ENCODE results near the gene METTL25B. TPM values are rescaled to one million over a fixed set of nuclear protein-coding genes. Genes with fewer than 3 reads are reported as not detected.

METTL25B gene
- total and polyA plus RNA-seq, 9 donors = 18.1 to 39.6 (median 33.2) TPM

DNA sequence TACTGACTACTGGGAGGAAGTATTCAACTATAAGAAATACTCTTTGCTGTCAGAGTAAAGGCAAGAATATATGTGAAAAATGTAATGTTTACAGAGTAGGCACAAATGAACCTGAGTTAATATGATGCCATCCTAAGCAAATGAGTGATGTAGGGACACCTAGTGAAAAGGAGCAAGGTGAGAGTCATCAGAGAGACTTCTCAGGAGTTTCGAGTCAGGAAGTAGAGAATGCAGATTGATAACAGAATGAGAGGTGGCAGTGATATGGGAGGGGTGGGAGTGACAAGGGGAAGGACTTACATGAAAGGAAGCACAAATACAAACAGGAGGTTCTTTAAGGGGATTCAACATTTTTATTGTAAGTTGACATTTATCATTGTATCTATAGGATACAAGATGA is 49.3 kb downstream of the METTL25B start:
- intact Hi-C loops (cut with DNase I) = loop anchor here in 2 of 4 donors (5.0 to 10.0 kb wide), 2 partner anchors 107 to 370 kb away; no protein-coding TSS in a partner anchor
- no peaks in the 10 kb centered on the region for H3K9me3 ChIP-seq
- no peaks in the 10 kb centered on the region for H3K36me3 ChIP-seq
- 35 to 45% (median 39%) methylated on average over 1 of the region's 1 CpG for WGBS, 3 donors
- no peak for DNase-seq
- no peak overlapping the region for H3K4me3 ChIP-seq
- no peaks in the 10 kb centered on the region for H3K27me3 ChIP-seq
- peaks cover 11% of the 10 kb centered on the region for H3K4me1 ChIP-seq (ENCODE audit: insufficient read depth)
- TF ChIP-seq EP300 (IDR thresholded peaks at IDR 0.05) (no peak), POLR2A (IDR thresholded peaks at IDR 0.05) (no peak)
- TF ChIP-seq, protein P1, sequence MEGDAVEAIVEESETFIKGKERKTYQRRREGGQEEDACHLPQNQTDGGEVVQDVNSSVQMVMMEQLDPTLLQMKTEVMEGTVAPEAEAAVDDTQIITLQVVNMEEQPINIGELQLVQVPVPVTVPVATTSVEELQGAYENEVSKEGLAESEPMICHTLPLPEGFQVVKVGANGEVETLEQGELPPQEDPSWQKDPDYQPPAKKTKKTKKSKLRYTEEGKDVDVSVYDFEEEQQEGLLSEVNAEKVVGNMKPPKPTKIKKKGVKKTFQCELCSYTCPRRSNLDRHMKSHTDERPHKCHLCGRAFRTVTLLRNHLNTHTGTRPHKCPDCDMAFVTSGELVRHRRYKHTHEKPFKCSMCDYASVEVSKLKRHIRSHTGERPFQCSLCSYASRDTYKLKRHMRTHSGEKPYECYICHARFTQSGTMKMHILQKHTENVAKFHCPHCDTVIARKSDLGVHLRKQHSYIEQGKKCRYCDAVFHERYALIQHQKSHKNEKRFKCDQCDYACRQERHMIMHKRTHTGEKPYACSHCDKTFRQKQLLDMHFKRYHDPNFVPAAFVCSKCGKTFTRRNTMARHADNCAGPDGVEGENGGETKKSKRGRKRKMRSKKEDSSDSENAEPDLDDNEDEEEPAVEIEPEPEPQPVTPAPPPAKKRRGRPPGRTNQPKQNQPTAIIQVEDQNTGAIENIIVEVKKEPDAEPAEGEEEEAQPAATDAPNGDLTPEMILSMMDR (IDR thresholded peaks at IDR 0.05) = no peak
- no peak overlapping the region for H3K27ac ChIP-seq

DNA sequence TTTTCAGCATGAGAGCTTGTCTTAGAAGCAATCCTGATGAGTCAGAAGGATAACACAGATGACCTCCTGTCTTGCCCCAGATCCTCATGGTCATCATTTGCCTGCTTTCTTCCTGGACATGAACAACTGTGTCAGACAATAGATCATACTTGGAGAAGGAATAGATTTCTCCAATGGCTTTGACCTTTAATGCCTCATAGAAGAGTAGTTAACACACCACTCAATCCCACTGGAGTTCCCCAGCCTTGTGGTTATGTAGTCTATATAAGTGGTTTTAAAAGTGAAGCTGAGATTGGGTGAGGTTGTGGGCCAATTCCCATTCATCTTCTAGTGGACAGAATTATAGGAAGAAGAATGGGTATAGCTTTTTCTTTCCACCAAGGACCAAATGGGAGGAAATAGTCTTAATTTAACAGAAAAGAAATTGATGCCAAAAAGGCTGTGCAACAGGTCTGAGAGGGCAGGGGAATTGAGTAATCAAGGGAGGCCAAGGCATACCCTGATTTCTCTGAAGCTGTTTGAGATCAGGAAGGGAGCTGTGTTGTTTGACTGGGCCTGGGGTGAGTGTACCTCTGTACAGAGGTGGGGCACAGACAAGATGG is 53.4 kb downstream of the METTL25B start:
- Histone ChIP-seq H3K27me3 (no peaks in the 10 kb centered on the region), H3K27ac (no peak overlapping the region), H3K4me3 (no peak overlapping the region), H3K9me3 (no peaks in the 10 kb centered on the region), H3K36me3 (no peaks in the 10 kb centered on the region), H3K4me1 (ENCODE audit: insufficient read depth) (peaks cover 4% of the 10 kb centered on the region)
- DNase-seq = peak in 1 of 5 donors; percentile 39
- intact Hi-C loops (cut with DNase I) = no loop called here
- TF ChIP-seq, protein P1 (IDR thresholded peaks at IDR 0.05) = no peak
- TF ChIP-seq EP300 (IDR thresholded peaks at IDR 0.05) (no peak), POLR2A (IDR thresholded peaks at IDR 0.05) (no peak)

DNA sequence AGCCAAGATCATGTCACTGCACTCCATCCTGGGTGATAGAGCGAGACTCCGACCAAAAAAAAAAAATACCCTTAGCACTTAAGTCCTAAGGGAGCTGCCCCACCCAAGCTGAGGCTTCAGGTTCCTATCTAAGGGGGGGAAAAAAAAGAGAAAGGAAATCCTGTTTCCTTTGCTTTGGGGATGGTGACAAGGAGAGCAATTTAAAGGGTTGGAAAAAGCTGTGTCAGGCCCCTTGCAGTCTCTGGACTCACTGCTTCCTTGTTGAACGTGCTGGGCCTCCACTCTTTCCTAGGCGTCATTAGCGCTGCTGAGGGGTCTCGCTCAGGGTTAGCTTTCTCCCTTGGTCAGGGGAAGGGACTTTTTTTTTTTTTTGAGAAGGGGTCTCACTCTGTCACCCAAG is 57.2 kb downstream of the METTL25B start:
- H3K9me3 ChIP-seq = no peaks in the 10 kb centered on the region
- H3K4me1 ChIP-seq (ENCODE audit: insufficient read depth) = peaks cover 1% of the 10 kb centered on the region
- intact Hi-C loops (cut with DNase I) = no loop called here
- 91 to 92% (median 91%) methylated on average over 6 of the region's 6 CpGs for WGBS, 3 donors
- no peaks in the 10 kb centered on the region for H3K36me3 ChIP-seq
- no peak overlapping the region for H3K4me3 ChIP-seq
- DNase-seq = no peak
- no peaks in the 10 kb centered on the region for H3K27me3 ChIP-seq
- TF ChIP-seq POLR2A (IDR thresholded peaks at IDR 0.05) (no peak), EP300 (IDR thresholded peaks at IDR 0.05) (no peak)
- TF ChIP-seq, protein P1 (IDR thresholded peaks at IDR 0.05) = no peak
- no peak overlapping the region for H3K27ac ChIP-seq

Other genes starting within 250 kb of the METTL25B start
- gene MEF2D, start 227.7 kb upstream of the METTL25B start, total RNA-seq = 10 to 100 TPM; 30.0 to 96.6 (median 64.0) TPM
- 10 to 100 TPM; 33.0 to 40.1 TPM for gene MEF2D, start 227.7 kb upstream of the METTL25B start, polyA plus RNA-seq
- gene IQGAP3, start 155.9 kb upstream of the METTL25B start, total RNA-seq = 1 to 10 TPM in 1 of 7 donors, under 1 TPM in 5, not detected in 1; 0.05 to 1.2 (median 0.30) TPM
- under 1 TPM; 0.18 to 0.60 TPM for gene IQGAP3, start 155.9 kb upstream of the METTL25B start, polyA plus RNA-seq
- gene TTC24, start 148.7 kb upstream of the METTL25B start, total RNA-seq = under 1 TPM in 1 of 7 donors, not detected in 6; 0.15 TPM
- under 1 TPM in 1 of 2 donors, not detected in 1; 0.12 TPM for gene TTC24, start 148.7 kb upstream of the METTL25B start, polyA plus RNA-seq
- gene NAXE, start 136.7 kb upstream of the METTL25B start, total RNA-seq = 10 to 100 TPM; 43.5 to 85.4 (median 65.4) TPM
- 10 to 100 TPM; 57.8 to 75.0 TPM for gene NAXE, start 136.7 kb upstream of the METTL25B start, polyA plus RNA-seq
- 10 to 100 TPM; 11.1 to 45.1 (median 22.8) TPM for gene GPATCH4, start 127.0 kb upstream of the METTL25B start, total RNA-seq
- 10 to 100 TPM; 10.0 to 22.0 TPM for gene GPATCH4, start 127.0 kb upstream of the METTL25B start, polyA plus RNA-seq
- 1 to 10 TPM in 5 of 7 donors, under 1 TPM in 2; 0.30 to 1.9 (median 1.2) TPM for gene HAPLN2, start 109.1 kb upstream of the METTL25B start, total RNA-seq
- gene HAPLN2, start 109.1 kb upstream of the METTL25B start, polyA plus RNA-seq = 1 to 10 TPM in 1 of 2 donors, not detected in 1; 1.1 TPM
- 1 to 10 TPM in 2 of 7 donors, under 1 TPM in 2, not detected in 3; 0.20 to 2.2 (median 1.0) TPM for gene BCAN, start 86.4 kb upstream of the METTL25B start, total RNA-seq
- gene BCAN, start 86.4 kb upstream of the METTL25B start, polyA plus RNA-seq = under 1 TPM; 0.11 to 0.43 TPM
- gene NES, start 51.1 kb upstream of the METTL25B start, total RNA-seq = 10 to 100 TPM in 3 of 7 donors, 1 to 10 TPM in 4; 3.5 to 32.9 (median 9.8) TPM
- 10 to 100 TPM; 13.5 to 31.7 TPM for gene NES, start 51.1 kb upstream of the METTL25B start, polyA plus RNA-seq
- gene CRABP2, start 22.9 kb upstream of the METTL25B start, total RNA-seq = 10 to 100 TPM in 3 of 7 donors, 1 to 10 TPM in 4; 1.8 to 31.5 (median 5.5) TPM
- gene CRABP2, start 22.9 kb upstream of the METTL25B start, polyA plus RNA-seq = 10 to 100 TPM in 1 of 2 donors, 1 to 10 TPM in 1; 1.4 to 22.9 TPM
- 10 to 100 TPM; 11.7 to 33.8 (median 26.1) TPM for gene ISG20L2, start 297 bp downstream of the METTL25B start, total RNA-seq
- 10 to 100 TPM; 13.6 to 58.7 TPM for gene ISG20L2, start 297 bp downstream of the METTL25B start, polyA plus RNA-seq
- 10 to 100 TPM; 23.1 to 83.3 (median 61.8) TPM for gene MRPL24, start 12.6 kb downstream of the METTL25B start, total RNA-seq
- 100 to 1,000 TPM in 1 of 2 donors, 10 to 100 TPM in 1; 71.3 to 173 TPM for gene MRPL24, start 12.6 kb downstream of the METTL25B start, polyA plus RNA-seq
- gene HDGF, start 23.2 kb downstream of the METTL25B start, total RNA-seq = 100 to 1,000 TPM in 6 of 7 donors, 10 to 100 TPM in 1; 81.1 to 175 (median 146) TPM
- gene HDGF, start 23.2 kb downstream of the METTL25B start, polyA plus RNA-seq = 100 to 1,000 TPM; 104 to 184 TPM
- gene PRCC, start 39.1 kb downstream of the METTL25B start, total RNA-seq = 10 to 100 TPM; 24.7 to 65.2 (median 50.9) TPM
- gene PRCC, start 39.1 kb downstream of the METTL25B start, polyA plus RNA-seq = 10 to 100 TPM; 38.6 to 72.5 TPM
- gene SH2D2A, start 88.4 kb downstream of the METTL25B start, total RNA-seq = 1 to 10 TPM in 4 of 7 donors, under 1 TPM in 3; 0.40 to 2.8 (median 1.4) TPM
- under 1 TPM; 0.19 to 0.65 TPM for gene SH2D2A, start 88.4 kb downstream of the METTL25B start, polyA plus RNA-seq
- gene INSRR, start 130.6 kb downstream of the METTL25B start, total RNA-seq = under 1 TPM in 1 of 7 donors, not detected in 6; 0.15 TPM
- gene INSRR, start 130.6 kb downstream of the METTL25B start, polyA plus RNA-seq = under 1 TPM in 1 of 2 donors, not detected in 1; 0.02 TPM
- under 1 TPM in 4 of 7 donors, not detected in 3; 0.34 to 0.92 (median 0.41) TPM for gene NTRK1, start 132.4 kb downstream of the METTL25B start, total RNA-seq
- under 1 TPM in 1 of 2 donors, not detected in 1; 0.11 TPM for gene NTRK1, start 132.4 kb downstream of the METTL25B start, polyA plus RNA-seq
- gene PEAR1, start 165.2 kb downstream of the METTL25B start, total RNA-seq = 10 to 100 TPM in 5 of 7 donors, 1 to 10 TPM in 2; 4.3 to 20.2 (median 12.3) TPM
- 10 to 100 TPM; 13.7 to 21.2 TPM for gene PEAR1, start 165.2 kb downstream of the METTL25B start, polyA plus RNA-seq
- 10 to 100 TPM in 1 of 7 donors, 1 to 10 TPM in 2, under 1 TPM in 2, not detected in 2; 0.36 to 11.1 (median 1.1) TPM for gene LRRC71, start 192.2 kb downstream of the METTL25B start, total RNA-seq
- under 1 TPM in 1 of 2 donors, not detected in 1; 0.07 TPM for gene LRRC71, start 192.2 kb downstream of the METTL25B start, polyA plus RNA-seq